ENCODE measurements around the gene KCNJ9. TPM values are rescaled to one million over a fixed set of nuclear protein-coding genes. Genes with fewer than 3 reads are reported as not detected.

Gene KCNJ9
- total and polyA plus RNA-seq, 2 experiments from 2014 or later: 0.24 to 0.34 TPM

DNA sequence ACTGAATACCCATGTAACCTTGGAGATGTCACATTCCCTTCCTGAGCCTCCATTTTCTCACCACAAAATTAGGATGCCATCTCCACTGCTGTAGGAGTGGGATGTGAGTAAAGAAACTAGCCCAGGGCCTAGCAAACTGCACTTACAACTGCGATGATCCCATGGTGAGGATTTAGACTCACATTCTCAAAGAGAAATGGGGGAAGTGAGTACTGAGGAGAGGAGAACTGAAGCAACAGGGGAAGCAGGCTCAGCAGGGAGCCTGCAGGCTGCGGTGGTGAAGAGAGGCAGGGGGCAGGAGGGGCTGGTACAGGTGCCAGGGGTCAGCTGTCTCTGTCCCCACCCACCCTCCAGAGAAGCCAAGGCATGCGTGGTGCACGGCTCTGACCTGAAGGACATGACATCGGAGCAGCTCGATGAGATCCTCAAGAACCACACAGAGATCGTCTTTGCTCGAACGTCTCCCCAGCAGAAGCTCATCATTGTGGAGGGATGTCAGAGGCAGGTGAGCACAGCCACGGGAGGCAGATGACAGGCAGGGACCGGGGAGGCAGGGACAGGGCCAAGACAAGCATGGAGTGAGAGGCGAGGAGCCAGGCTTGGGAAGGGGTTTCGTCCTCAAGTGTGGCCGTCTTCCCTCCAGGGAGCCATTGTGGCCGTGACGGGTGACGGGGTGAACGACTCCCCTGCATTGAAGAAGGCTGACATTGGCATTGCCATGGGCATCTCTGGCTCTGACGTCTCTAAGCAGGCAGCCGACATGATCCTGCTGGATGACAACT is 53.6 kb downstream of the KCNJ9 start:
- H3K27me3 Mint-ChIP-seq (ENCODE audit: insufficient read depth, low read depth, poor library complexity): peaks cover 7% of the 10 kb centered on the region
- ATAC-seq (no peak), DNase-seq (ENCODE audit: low spot score) (no peak)
- no peak overlapping the region for H3K4me2 ChIP-seq
- no peak overlapping the region for H2AFZ ChIP-seq
- H3K36me3 Mint-ChIP-seq (ENCODE audit: low read depth): peaks cover 77% of the 10 kb centered on the region
- H3K9me2 ChIP-seq (ENCODE audit: insufficient read depth): no peaks in the 10 kb centered on the region
- no peak overlapping the region for H3K4me3 Mint-ChIP-seq
- no peak overlapping the region for H3K4me3 ChIP-seq
- H3K4me1 Mint-ChIP-seq: no peaks in the 10 kb centered on the region; the same call in 2 of the 3 replicates
- no peaks in the 10 kb centered on the region for H3K27me3 ChIP-seq (ENCODE audit: insufficient read depth)
- H4K20me1 ChIP-seq (replicated peaks; ENCODE audit: insufficient read depth): no peaks in the 10 kb centered on the region; the same call in 1 of the 2 replicates
- no peaks in the 10 kb centered on the region for H3K9me3 Mint-ChIP-seq
- H3K27ac ChIP-seq (ENCODE audit: low read depth): no peak overlapping the region
- H3K27ac Mint-ChIP-seq: 0 out of 2 replicates have a peak overlapping the region, but pooled peaks have one; percentile 18
- TF ChIP-seq POLR2AphosphoS5 (IDR thresholded peaks at IDR 0.05; ENCODE audit: low read depth): no peak
- TF ChIP-seq EZH2phosphoT487 (IDR thresholded peaks at IDR 0.05; ENCODE audit: unreplicated experiment): no peak
- no peak for TF ChIP-seq ETS1 (IDR thresholded peaks at IDR 0.05)
- no peak for TF ChIP-seq EZH2 (IDR thresholded peaks at IDR 0.05; ENCODE audit: low read depth, unreplicated experiment)
- no peak for TF ChIP-seq NANOG (IDR thresholded peaks at IDR 0.05; ENCODE audit: borderline replicate concordance)
- TF ChIP-seq CREB1 (CRISPR knock-in tag; IDR thresholded peaks at IDR 0.05; ENCODE audit: low read depth): no peak
- TF ChIP-seq ZNF331 (CRISPR knock-in tag; IDR thresholded peaks at IDR 0.05; ENCODE audit: low read depth): no peak
- TF ChIP-seq, protein P1, sequence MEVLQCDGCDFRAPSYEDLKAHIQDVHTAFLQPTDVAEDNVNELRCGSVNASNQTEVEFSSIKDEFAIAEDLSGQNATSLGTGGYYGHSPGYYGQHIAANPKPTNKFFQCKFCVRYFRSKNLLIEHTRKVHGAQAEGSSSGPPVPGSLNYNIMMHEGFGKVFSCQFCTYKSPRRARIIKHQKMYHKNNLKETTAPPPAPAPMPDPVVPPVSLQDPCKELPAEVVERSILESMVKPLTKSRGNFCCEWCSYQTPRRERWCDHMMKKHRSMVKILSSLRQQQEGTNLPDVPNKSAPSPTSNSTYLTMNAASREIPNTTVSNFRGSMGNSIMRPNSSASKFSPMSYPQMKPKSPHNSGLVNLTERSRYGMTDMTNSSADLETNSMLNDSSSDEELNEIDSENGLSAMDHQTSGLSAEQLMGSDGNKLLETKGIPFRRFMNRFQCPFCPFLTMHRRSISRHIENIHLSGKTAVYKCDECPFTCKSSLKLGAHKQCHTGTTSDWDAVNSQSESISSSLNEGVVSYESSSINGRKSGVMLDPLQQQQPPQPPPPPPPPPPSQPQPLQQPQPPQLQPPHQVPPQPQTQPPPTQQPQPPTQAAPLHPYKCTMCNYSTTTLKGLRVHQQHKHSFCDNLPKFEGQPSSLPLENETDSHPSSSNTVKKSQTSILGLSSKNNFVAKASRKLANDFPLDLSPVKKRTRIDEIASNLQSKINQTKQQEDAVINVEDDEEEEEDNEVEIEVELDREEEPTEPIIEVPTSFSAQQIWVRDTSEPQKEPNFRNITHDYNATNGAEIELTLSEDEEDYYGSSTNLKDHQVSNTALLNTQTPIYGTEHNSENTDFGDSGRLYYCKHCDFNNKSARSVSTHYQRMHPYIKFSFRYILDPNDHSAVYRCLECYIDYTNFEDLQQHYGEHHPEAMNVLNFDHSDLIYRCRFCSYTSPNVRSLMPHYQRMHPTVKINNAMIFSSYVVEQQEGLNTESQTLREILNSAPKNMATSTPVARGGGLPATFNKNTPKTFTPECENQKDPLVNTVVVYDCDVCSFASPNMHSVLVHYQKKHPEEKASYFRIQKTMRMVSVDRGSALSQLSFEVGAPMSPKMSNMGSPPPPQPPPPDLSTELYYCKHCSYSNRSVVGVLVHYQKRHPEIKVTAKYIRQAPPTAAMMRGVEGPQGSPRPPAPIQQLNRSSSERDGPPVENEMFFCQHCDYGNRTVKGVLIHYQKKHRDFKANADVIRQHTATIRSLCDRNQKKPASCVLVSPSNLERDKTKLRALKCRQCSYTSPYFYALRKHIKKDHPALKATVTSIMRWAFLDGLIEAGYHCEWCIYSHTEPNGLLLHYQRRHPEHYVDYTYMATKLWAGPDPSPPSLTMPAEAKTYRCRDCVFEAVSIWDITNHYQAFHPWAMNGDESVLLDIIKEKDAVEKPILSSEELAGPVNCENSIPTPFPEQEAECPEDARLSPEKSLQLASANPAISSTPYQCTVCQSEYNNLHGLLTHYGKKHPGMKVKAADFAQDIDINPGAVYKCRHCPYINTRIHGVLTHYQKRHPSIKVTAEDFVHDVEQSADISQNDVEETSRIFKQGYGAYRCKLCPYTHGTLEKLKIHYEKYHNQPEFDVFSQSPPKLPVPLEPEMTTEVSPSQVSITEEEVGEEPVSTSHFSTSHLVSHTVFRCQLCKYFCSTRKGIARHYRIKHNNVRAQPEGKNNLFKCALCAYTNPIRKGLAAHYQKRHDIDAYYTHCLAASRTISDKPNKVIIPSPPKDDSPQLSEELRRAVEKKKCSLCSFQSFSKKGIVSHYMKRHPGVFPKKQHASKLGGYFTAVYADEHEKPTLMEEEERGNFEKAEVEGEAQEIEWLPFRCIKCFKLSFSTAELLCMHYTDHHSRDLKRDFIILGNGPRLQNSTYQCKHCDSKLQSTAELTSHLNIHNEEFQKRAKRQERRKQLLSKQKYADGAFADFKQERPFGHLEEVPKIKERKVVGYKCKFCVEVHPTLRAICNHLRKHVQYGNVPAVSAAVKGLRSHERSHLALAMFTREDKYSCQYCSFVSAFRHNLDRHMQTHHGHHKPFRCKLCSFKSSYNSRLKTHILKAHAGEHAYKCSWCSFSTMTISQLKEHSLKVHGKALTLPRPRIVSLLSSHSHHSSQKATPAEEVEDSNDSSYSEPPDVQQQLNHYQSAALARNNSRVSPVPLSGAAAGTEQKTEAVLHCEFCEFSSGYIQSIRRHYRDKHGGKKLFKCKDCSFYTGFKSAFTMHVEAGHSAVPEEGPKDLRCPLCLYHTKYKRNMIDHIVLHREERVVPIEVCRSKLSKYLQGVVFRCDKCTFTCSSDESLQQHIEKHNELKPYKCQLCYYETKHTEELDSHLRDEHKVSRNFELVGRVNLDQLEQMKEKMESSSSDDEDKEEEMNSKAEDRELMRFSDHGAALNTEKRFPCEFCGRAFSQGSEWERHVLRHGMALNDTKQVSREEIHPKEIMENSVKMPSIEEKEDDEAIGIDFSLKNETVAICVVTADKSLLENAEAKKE (CRISPR knock-in tag; IDR thresholded peaks at IDR 0.05): no peak
- TF ChIP-seq CTCF (conservative IDR thresholded peaks at IDR 0.05; ENCODE audit: low read depth in 2 of 2): no peak
- no peak for TF ChIP-seq JUNB (IDR thresholded peaks at IDR 0.05; ENCODE audit: unreplicated experiment)
- no peak for TF ChIP-seq STAT1 (IDR thresholded peaks at IDR 0.05; ENCODE audit: unreplicated experiment)
- TF ChIP-seq ZNF114 (CRISPR knock-in tag; IDR thresholded peaks at IDR 0.05): no peak
- TF ChIP-seq, protein P2, sequence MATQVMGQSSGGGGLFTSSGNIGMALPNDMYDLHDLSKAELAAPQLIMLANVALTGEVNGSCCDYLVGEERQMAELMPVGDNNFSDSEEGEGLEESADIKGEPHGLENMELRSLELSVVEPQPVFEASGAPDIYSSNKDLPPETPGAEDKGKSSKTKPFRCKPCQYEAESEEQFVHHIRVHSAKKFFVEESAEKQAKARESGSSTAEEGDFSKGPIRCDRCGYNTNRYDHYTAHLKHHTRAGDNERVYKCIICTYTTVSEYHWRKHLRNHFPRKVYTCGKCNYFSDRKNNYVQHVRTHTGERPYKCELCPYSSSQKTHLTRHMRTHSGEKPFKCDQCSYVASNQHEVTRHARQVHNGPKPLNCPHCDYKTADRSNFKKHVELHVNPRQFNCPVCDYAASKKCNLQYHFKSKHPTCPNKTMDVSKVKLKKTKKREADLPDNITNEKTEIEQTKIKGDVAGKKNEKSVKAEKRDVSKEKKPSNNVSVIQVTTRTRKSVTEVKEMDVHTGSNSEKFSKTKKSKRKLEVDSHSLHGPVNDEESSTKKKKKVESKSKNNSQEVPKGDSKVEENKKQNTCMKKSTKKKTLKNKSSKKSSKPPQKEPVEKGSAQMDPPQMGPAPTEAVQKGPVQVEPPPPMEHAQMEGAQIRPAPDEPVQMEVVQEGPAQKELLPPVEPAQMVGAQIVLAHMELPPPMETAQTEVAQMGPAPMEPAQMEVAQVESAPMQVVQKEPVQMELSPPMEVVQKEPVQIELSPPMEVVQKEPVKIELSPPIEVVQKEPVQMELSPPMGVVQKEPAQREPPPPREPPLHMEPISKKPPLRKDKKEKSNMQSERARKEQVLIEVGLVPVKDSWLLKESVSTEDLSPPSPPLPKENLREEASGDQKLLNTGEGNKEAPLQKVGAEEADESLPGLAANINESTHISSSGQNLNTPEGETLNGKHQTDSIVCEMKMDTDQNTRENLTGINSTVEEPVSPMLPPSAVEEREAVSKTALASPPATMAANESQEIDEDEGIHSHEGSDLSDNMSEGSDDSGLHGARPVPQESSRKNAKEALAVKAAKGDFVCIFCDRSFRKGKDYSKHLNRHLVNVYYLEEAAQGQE (IDR thresholded peaks at IDR 0.05; ENCODE audit: unreplicated experiment): no peak
- H3F3A ChIP-seq (replicated peaks; ENCODE audit: low read depth): no peaks in the 10 kb centered on the region
- H3K4me1 ChIP-seq (ENCODE audit: insufficient read depth): no peaks in the 10 kb centered on the region
- H3K36me3 ChIP-seq (ENCODE audit: insufficient read depth): no peaks in the 10 kb centered on the region; the same call in 1 of the 2 replicates
- no peaks in the 10 kb centered on the region for H3K79me2 ChIP-seq (replicated peaks; ENCODE audit: insufficient read depth)
